H1 (cell line): ENCODE data around the gene PRMT5. TPM values are rescaled to one million over a fixed set of nuclear protein-coding genes. Genes with fewer than 3 reads are reported as not detected.

Experiments
- CTCF ChIA-PET: fragments of 300-600 bp; sonication (Branson Sonifier 250); formaldehyde crosslinking; loops from one replicate; lab custom pipeline; 2021; ENCODE audit not compliant: partially characterized antibody; lab: Charles Lee
- POLR2A ChIA-PET: fragments of 300-600 bp; sonication (Branson Sonifier 250); formaldehyde crosslinking; loops from one replicate; lab custom pipeline; 2021; ENCODE audit warnings: inconsistent platforms; ENCODE audit not compliant: partially characterized antibody; lab: Charles Lee
- DNase-seq, 2 experiments: peaks; one replicate each; pipeline versions ENCODE4 v3.0.0 to v3.0.0-alpha.2; 2010 to 2022; ENCODE audit warnings: low spot score in 2 of 2, low read depth in 1 of 2, mixed read lengths in 1 of 2
- FAIRE-seq: peaks from 2 replicates; lab custom pipeline; 2011; peaks lifted over from hg19 to GRCh38; lab: Jason Lieb, UNC
- H2AFZ ChIP-seq: 2 replicates; pipeline ENCODE4 v1.8.1; 2012; ENCODE audit warnings: low read length, inconsistent platforms
- H2AK5ac ChIP-seq: 2 replicates; pipeline ENCODE4 v1.6.1; 2013; ENCODE audit warnings: low read depth, low read length
- H2BK120ac ChIP-seq: replicated peaks from 2 replicates; pipeline ENCODE3; 2013; ENCODE audit warnings: low read depth, low read length, inconsistent platforms
- H2BK12ac ChIP-seq: 2 replicates; pipeline ENCODE4 v1.6.1; 2013; ENCODE audit warnings: low read depth, low read length
- H2BK15ac ChIP-seq: 2 replicates; pipeline ENCODE4 v1.6.1; 2013; ENCODE audit warnings: low read length
- H2BK20ac ChIP-seq: 2 replicates; pipeline ENCODE4 v1.6.1; 2013; ENCODE audit warnings: low read length
- H2BK5ac ChIP-seq: 2 replicates; pipeline ENCODE4 v1.6.1; 2013; ENCODE audit warnings: low read depth, low read length
- H3K14ac ChIP-seq: 2 replicates; pipeline ENCODE4 v1.6.1; 2013; ENCODE audit warnings: inconsistent platforms; ENCODE audit not compliant: insufficient read length
- H3K18ac ChIP-seq: 2 replicates; pipeline ENCODE4 v1.6.1; 2013; ENCODE audit warnings: low read length; ENCODE audit errors: extremely low read depth
- H3K23ac ChIP-seq: 2 replicates; pipeline ENCODE4 v1.6.1; 2013; ENCODE audit warnings: inconsistent platforms; ENCODE audit not compliant: insufficient read length
- H3K23me2 ChIP-seq: 2 replicates; pipeline ENCODE4 v1.6.1; 2013; ENCODE audit warnings: low read depth, low read length
- H3K27ac ChIP-seq: 2 replicates; pipeline ENCODE4 v1.6.1; 2011; ENCODE audit warnings: low read depth, low read length, inconsistent platforms
- H3K27me3 ChIP-seq, 4 experiments: replicated peaks in 1 of 4; 1 replicate in 1 of 4; 2 replicates in 3 of 4; pipeline versions ENCODE4 v1.6.1 to v1.8.1; 2011 to 2013; ENCODE audit warnings: low read length in 3 of 4, mild to moderate bottlenecking in 3 of 4, inconsistent platforms in 2 of 4, mixed read lengths in 2 of 4, moderate library complexity in 1 of 4; ENCODE audit not compliant: control insufficient read depth in 3 of 4, insufficient read depth in 3 of 4; ENCODE audit errors: extremely low read depth in 1 of 4
- H3K36me3 ChIP-seq, 4 experiments: 2 replicates each; pipeline versions ENCODE4 v1.6.1 to v1.8.1; 2011 to 2013; ENCODE audit warnings: mild to moderate bottlenecking in 4 of 4, low read length in 3 of 4, moderate library complexity in 2 of 4, control low read depth in 1 of 4, inconsistent platforms in 1 of 4; ENCODE audit not compliant: insufficient read depth in 4 of 4, control insufficient read depth in 2 of 4
- H3K4ac ChIP-seq: replicated peaks from 2 replicates; pipeline ENCODE3; 2013; ENCODE audit warnings: low read length, low read depth, mixed read lengths, inconsistent platforms; ENCODE audit not compliant: insufficient read length
- H3K4me1 ChIP-seq, 4 experiments: replicated peaks in 1 of 4; 1 replicate in 1 of 4; 2 replicates in 3 of 4; pipeline versions ENCODE4 v1.6.1 to v1.8.1; 2011 to 2013; ENCODE audit warnings: low read length in 3 of 4, inconsistent platforms in 2 of 4, mixed read lengths in 1 of 4; ENCODE audit not compliant: insufficient read depth in 4 of 4, control insufficient read depth in 3 of 4
- H3K4me2 ChIP-seq, 2 experiments: 2 replicates each; pipeline versions ENCODE4 v1.6.1 to v1.8.1; 2011 to 2013; ENCODE audit warnings: low read depth in 2 of 2, low read length in 2 of 2, control low read depth in 1 of 2, inconsistent platforms in 1 of 2, mild to moderate bottlenecking in 1 of 2; ENCODE audit not compliant: insufficient read depth in 1 of 2
- H3K4me3 ChIP-seq, 4 experiments: fragments of 200-600, 300-600 bp in 1 of 4; sonication (generic), shearing (Covaris generic), sonication (Bioruptor Twin) in 1 of 4; 2 replicates each; pipeline versions ENCODE4 v1.5.1 to v1.8.1; 2011 to 2016; ENCODE audit warnings: low read length in 4 of 4, low read depth in 3 of 4, control low read depth in 2 of 4, inconsistent platforms in 2 of 4, mild to moderate bottlenecking in 2 of 4, mixed read lengths in 1 of 4, moderate library complexity in 1 of 4; ENCODE audit not compliant: insufficient read depth in 2 of 4; ENCODE audit errors: extremely low read depth in 1 of 4
- H3K56ac ChIP-seq: replicated peaks from 2 replicates; pipeline ENCODE3; 2013; ENCODE audit warnings: low read depth, mild to moderate bottlenecking, mixed read lengths, low read length, inconsistent platforms; ENCODE audit not compliant: insufficient read length
- H3K79me1 ChIP-seq: 2 replicates; pipeline ENCODE4 v1.6.1; 2013; ENCODE audit warnings: low read depth, low read length, control low read depth
- H3K79me2 ChIP-seq, 2 experiments: 2 replicates each; pipeline versions ENCODE4 v1.6.1 to v1.8.1; 2012 to 2013; ENCODE audit warnings: low read length in 2 of 2, mild to moderate bottlenecking in 2 of 2, inconsistent platforms in 1 of 2; ENCODE audit not compliant: insufficient read depth in 2 of 2, control insufficient read depth in 1 of 2
- H3K9ac ChIP-seq, 4 experiments: replicated peaks in 1 of 4; 1 replicate in 1 of 4; 2 replicates in 3 of 4; pipeline versions ENCODE4 v1.6.1 to v1.8.1; 2011 to 2013; ENCODE audit warnings: low read depth in 3 of 4, low read length in 3 of 4, control low read depth in 2 of 4, mild to moderate bottlenecking in 2 of 4, moderate library complexity in 2 of 4, inconsistent platforms in 1 of 4; ENCODE audit errors: extremely low read depth in 1 of 4
- H3K9me3 ChIP-seq, 2 experiments: 2 replicates each; pipeline versions ENCODE4 v1.6.1 to v1.8.1; 2012 to 2013; ENCODE audit warnings: mild to moderate bottlenecking in 2 of 2, moderate library complexity in 2 of 2, control low read depth in 1 of 2, inconsistent platforms in 1 of 2, low read depth in 1 of 2, low read length in 1 of 2, mixed read lengths in 1 of 2; ENCODE audit not compliant: insufficient read depth in 2 of 2
- H4K20me1 ChIP-seq, 2 experiments: replicated peaks in 1 of 2; 2 replicates each; pipeline versions ENCODE3 to v1.8.1; 2011 to 2013; ENCODE audit warnings: inconsistent platforms in 2 of 2, low read length in 2 of 2, mild to moderate bottlenecking in 1 of 2; ENCODE audit not compliant: insufficient read depth in 2 of 2, control insufficient read depth in 1 of 2
- H4K5ac ChIP-seq: 2 replicates; pipeline ENCODE4 v1.6.1; 2013; ENCODE audit warnings: low read length, low read depth, mixed read lengths, inconsistent platforms; ENCODE audit not compliant: insufficient read length
- H4K8ac ChIP-seq: 2 replicates; pipeline ENCODE4 v1.8.0; 2013; ENCODE audit warnings: mild to moderate bottlenecking, moderate library complexity, low read length, inconsistent platforms; ENCODE audit not compliant: insufficient read depth; ENCODE audit errors: extremely low read depth
- H4K91ac ChIP-seq: replicated peaks from 2 replicates; pipeline ENCODE3; 2013; ENCODE audit warnings: low read length, mixed read lengths, inconsistent platforms; ENCODE audit not compliant: insufficient read length
- BCL11A ChIP-seq, 2 experiments: IDR thresholded peaks; one replicate each; pipeline ENCODE4 v1.6.1; 2011; ENCODE audit warnings: low read depth in 2 of 2, low read length in 2 of 2, mild to moderate bottlenecking in 2 of 2
- KDM5A ChIP-seq: fragments of 200-600 bp; IDR thresholded peaks from 2 replicates; pipeline ENCODE4 v1.7.1; 2012; ENCODE audit warnings: mild to moderate bottlenecking, low read length, inconsistent platforms, mixed read lengths
- TCF12 ChIP-seq: IDR thresholded peaks from 2 replicates; pipeline ENCODE4 v1.6.1; 2011; ENCODE audit warnings: low read depth, mild to moderate bottlenecking, low read length
- WGBS, 2 experiments: shearing (Covaris generic) in 1 of 2; methylation state at CpG; one replicate each; pipeline versions ENCODE4 v1.1.6 to v1.1.7; 2013 to 2015; ENCODE audit warnings: low lambda C conversion rate in 2 of 2, mixed read lengths in 2 of 2, inconsistent platforms in 1 of 2, low coverage in 1 of 2, missing lambda C conversion rate in 1 of 2; ENCODE audit not compliant: insufficient replicate concordance in 2 of 2, insufficient coverage in 1 of 2, insufficient read length in 1 of 2; ENCODE audit errors: extremely low coverage in 1 of 2, missing lambda C conversion rate in 1 of 2; 5-methylcytosine and 5-hydroxymethylcytosine counted together
- polyA plus RNA-seq, 7 experiments: library from polyadenylated mRNA; depleted of rRNA in 3 of 7; stranded (reverse) in 5 of 7; unstranded in 2 of 7; fragments of >200 nt in 5 of 7; fragments of 200-250 nt in 2 of 7; gene quantifications; 1 replicate in 5 of 7; 2 replicates in 1 of 7; 4 replicates in 1 of 7; pipeline versions ENCODE4 v1.2.1 to v1.2.3, GENCODE V29; 2011 to 2013; ENCODE audit warnings: missing spikeins in 2 of 7, mixed read lengths in 2 of 7
- total RNA-seq: library from RNA; stranded (reverse); fragmentation: NEBNext Ultra II Directional; extraction: Animal tissue kit (Norgen Biotek cat#: 25700); gene quantifications from 2 replicates; pipeline ENCODE4 v1.2.1, GENCODE V29; 2021

PRMT5 gene
- total and polyA plus RNA-seq, 2 of the 8 experiments (the other 6 are each of a cell fraction or from before 2014, with no cell fraction given), result 171 to 402 TPM

DNA sequence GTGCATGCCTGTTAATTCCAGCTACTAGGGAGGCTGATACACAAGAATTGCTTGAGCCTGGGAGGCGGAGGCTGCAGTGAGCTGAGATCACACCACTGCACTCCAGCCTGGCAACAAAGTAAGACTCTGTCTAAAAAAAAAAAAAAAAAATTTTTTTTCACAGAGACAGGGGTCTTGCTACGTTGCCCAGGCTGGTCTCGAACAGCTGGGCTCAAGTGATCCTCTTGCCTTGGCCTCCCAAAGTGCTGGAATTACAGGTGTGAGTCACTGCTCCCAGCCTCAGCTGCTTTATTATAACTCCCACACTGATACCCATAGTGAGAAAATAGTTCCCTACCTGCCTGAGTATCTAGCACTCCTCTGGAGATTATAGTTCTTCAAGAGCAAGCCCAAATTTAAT, 16.5 kb upstream of the PRMT5 start:
- Histone ChIP-seq H3K27me3 (no peaks in the 10 kb centered on the region), H2AK5ac (no peak overlapping the region), H4K5ac (no peak overlapping the region), H4K20me1 (no peaks in the 10 kb centered on the region), H3K36me3 (peaks cover 6 to 34% (median 18%) of the 10 kb centered on the region in 4 experiments), H3K79me2 (no peaks in the 10 kb centered on the region), H4K91ac (no peak overlapping the region), H2BK120ac (no peak overlapping the region), H3K14ac (no peak overlapping the region), H3K23ac (no peak overlapping the region), H3K27ac (no peak overlapping the region), H2BK15ac (no peak overlapping the region), H2BK5ac (no peak overlapping the region), H2AFZ (no peak overlapping the region), H3K56ac (no peak overlapping the region), H2BK12ac (no peak overlapping the region), H3K79me1 (no peaks in the 10 kb centered on the region; the same call in 1 of the 2 replicates), H3K9ac (no peak overlapping the region), H3K9me3 (no peaks in the 10 kb centered on the region), H3K4me1 (no peaks in the 10 kb centered on the region), H3K23me2 (no peaks in the 10 kb centered on the region), H3K4me3 (no peak overlapping the region), H4K8ac (no peak overlapping the region), H3K4ac (no peak overlapping the region), H3K4me2 (no peak overlapping the region), H2BK20ac (no peak overlapping the region), H3K18ac (no peak overlapping the region)
- WGBS, 2 experiments, result 93% methylated on average over 3 of the region's 3 CpGs; no CpG with 5 or more reads in 1 of the 2 experiments
- FAIRE-seq, result no peak
- ChIA-PET CTCF (interaction anchor here (0.6 to 3.0 kb wide), 9 partner anchors 11 to 1481 kb away, joined by 3 to 15 read pairs (median 5); partner anchors contain the start of gene PRMT5), POLR2A (interaction anchor here (1.3 to 2.8 kb wide), 3 partner anchors 11 to 32 kb away, joined by 3 to 14 read pairs (median 4); partner anchors contain the start of gene HAUS4)
- TF ChIP-seq BCL11A (IDR thresholded peaks at IDR 0.05; ENCODE audit: low read depth in 2 of 2, low read length in 2 of 2) (no peak), TCF12 (no peak), KDM5A (no peak)
- no peak for DNase-seq
